Prostate gland (tissue), 2 donors: ENCODE data around the gene PIGT. TPM values are rescaled to one million over a fixed set of nuclear protein-coding genes. Genes with fewer than 3 reads are reported as not detected.

ENCODE experiments used
- DNase-seq: peaks from one replicate; pipeline ENCODE4 v3.0.0-alpha.2; 2019; ENCODE audit warnings: low spot score
- H3K27ac ChIP-seq, 2 donors: fragments of 200-600 bp; sonication (generic); 2 replicates each; pipeline ENCODE4 v1.5.1; 2017 to 2019
- H3K27me3 ChIP-seq: fragments of 200-600 bp; sonication (generic); replicated peaks from 2 replicates; pipeline ENCODE4 v1.5.1; 2019; ENCODE audit not compliant: insufficient read depth
- H3K36me3 ChIP-seq, 2 donors: fragments of 200-600 bp; sonication (generic); 1 replicate in 1 of 2; 2 replicates in 1 of 2; pipeline versions ENCODE4 v1.5.1 to v1.8.1; 2017 to 2019
- H3K4me1 ChIP-seq: fragments of 200-600 bp; sonication (generic); replicated peaks from 2 replicates; pipeline ENCODE4 v1.5.1; 2019
- H3K4me3 ChIP-seq, 2 donors: fragments of 200-600 bp; sonication (generic); 2 replicates each; pipeline ENCODE4 v1.5.1; 2017 to 2019
- H3K9me3 ChIP-seq: fragments of 200-600 bp; sonication (generic); 2 replicates; pipeline ENCODE4 v1.5.1; 2017
- CTCF ChIP-seq, 4 experiments: fragments of 200-600 bp in 2 of 4; fragments of 450-650 bp in 2 of 4; sonication (generic) in 2 of 4; IDR thresholded peaks; 1 replicate in 3 of 4; 2 replicates in 1 of 4; pipeline ENCODE4 v1.5.1; 2016 to 2019; ENCODE audit warnings: antibody characterized with exemption in 4 of 4, mild to moderate bottlenecking in 2 of 4, moderate library complexity in 2 of 4
- POLR2A ChIP-seq: fragments of 450-650 bp; IDR thresholded peaks from one replicate; pipeline ENCODE4 v1.6.1; 2016; ENCODE audit warnings: antibody characterized with exemption, mild to moderate bottlenecking
- POLR2AphosphoS5 ChIP-seq: sonication (generic); formaldehyde crosslinking; IDR thresholded peaks from one replicate; pipeline ENCODE4 v1.6.1; 2017; ENCODE audit warnings: antibody characterized with exemption
- WGBS: methylation state at CpG from one replicate; pipeline ENCODE4 v1.1.5; 2018; 5-methylcytosine and 5-hydroxymethylcytosine counted together
- intact Hi-C: fragments of 100-400 bp; cut with DNase I; formaldehyde crosslinking; loops from one replicate; pipeline ENCODE4 v1.14.2; 2022
- total RNA-seq, 2 donors: library from RNA; depleted of rRNA; stranded (reverse); fragments of >200 nt; gene quantifications; one replicate each; pipeline ENCODE4 v1.1.0, GENCODE V29; 2016

PIGT gene
- total RNA-seq, result 100 to 1,000 TPM in 1 of 2 donors, 10 to 100 TPM in 1; 91.8 to 136 TPM

- TF ChIP-seq POLR2A (peak; percentile 73), POLR2AphosphoS5 (peak; percentile 95), CTCF (IDR thresholded peaks at IDR 0.05) (peak in 2 of 4 experiments; percentile 24)
- Histone ChIP-seq H3K4me1 (peaks cover 6% of the 10 kb centered on the region), H3K4me3 (peak within 1 kb of the TSS; percentile 79 to 81), H3K9me3 (no peaks in the 10 kb centered on the region), H3K36me3 (peaks cover 4 to 7% of the 10 kb centered on the region in 2 donors), H3K27me3 (no peaks in the 10 kb centered on the region), H3K27ac (peak within 1 kb of the TSS; percentile 63 to 66)
- WGBS, result under 1% methylated on average over 48 of the region's 52 CpGs
- intact Hi-C loops, result no loop called here
- peak; percentile 83 for DNase-seq
Measured at GRCh38 chr20:45415822-45416637, at the start of gene PIGT. Gene PIGT, plus strand, starts transcription at chr20:45416141. Its CDS starts 16 bp downstream, at chr20:45416157.

- Histone ChIP-seq H3K36me3 (peaks cover 6 to 8% of the 10 kb centered on the region in 2 donors), H3K9me3 (no peaks in the 10 kb centered on the region), H3K27me3 (no peaks in the 10 kb centered on the region), H3K4me3 (no peak overlapping the region), H3K27ac (no peak overlapping the region), H3K4me1 (no peaks in the 10 kb centered on the region)
- WGBS, result 79% methylated on average over 1 of the region's 1 CpG
- TF ChIP-seq POLR2A (no peak), CTCF (IDR thresholded peaks at IDR 0.05) (no peak), POLR2AphosphoS5 (no peak)
- no peak for DNase-seq
- intact Hi-C loops, result no loop called here
Measured at GRCh38 chr20:45366192-45366591, 49.7 kb upstream of the PIGT start.

- intact Hi-C loops, result no loop called here
- H3K4me1 ChIP-seq, result no peaks in the 10 kb centered on the region
- TF ChIP-seq POLR2A (no peak), CTCF (IDR thresholded peaks at IDR 0.05) (no peak), POLR2AphosphoS5 (no peak)
Measured at GRCh38 chr20:45366631-45367030, 49.3 kb upstream of the PIGT start.

GRCh38 chr20:45367126-45367525, 48.8 kb upstream of the PIGT start:
- intact Hi-C loops, result no loop called here
- Histone ChIP-seq H3K36me3 (peaks cover 6 to 8% of the 10 kb centered on the region in 2 donors), H3K4me3 (no peak overlapping the region), H3K9me3 (no peaks in the 10 kb centered on the region), H3K27me3 (no peaks in the 10 kb centered on the region), H3K4me1 (no peaks in the 10 kb centered on the region), H3K27ac (no peak overlapping the region)
- no peak for DNase-seq
- TF ChIP-seq POLR2A (no peak), POLR2AphosphoS5 (no peak), CTCF (IDR thresholded peaks at IDR 0.05) (no peak)

More at GRCh38 chr20:45366631-45367030, 49.3 kb upstream of the PIGT start:
- H3K36me3 ChIP-seq, result peaks cover 6 to 8% of the 10 kb centered on the region in 2 donors
- no peak for DNase-seq
- H3K9me3 ChIP-seq, result no peaks in the 10 kb centered on the region
- no peaks in the 10 kb centered on the region for H3K27me3 ChIP-seq
- no peak overlapping the region for H3K27ac ChIP-seq
- WGBS, result 86% methylated on average over 11 of the region's 11 CpGs
- H3K4me3 ChIP-seq, result no peak overlapping the region
